NT2/D1 (cell line): ENCODE data around the gene RTN4.

Experiments
- DNase-seq: peaks from one replicate; pipeline ENCODE4 v3.0.0-alpha.2; 2011; ENCODE audit warnings: low read depth, low spot score
- H3K27me3 ChIP-seq: 2 replicates; pipeline ENCODE4 v1.6.0; 2011; ENCODE audit warnings: mild to moderate bottlenecking; ENCODE audit not compliant: insufficient read length, insufficient read depth
- H3K36me3 ChIP-seq: 2 replicates; pipeline ENCODE4 v1.6.1; 2011; ENCODE audit warnings: mild to moderate bottlenecking, low read length, mixed read lengths; ENCODE audit not compliant: insufficient read depth, insufficient read length
- H3K4me1 ChIP-seq: 2 replicates; pipeline ENCODE4 v1.5.1; 2011; ENCODE audit not compliant: insufficient read depth, insufficient read length
- H3K4me3 ChIP-seq: 2 replicates; pipeline ENCODE4 v1.5.1; 2011; ENCODE audit warnings: low read depth; ENCODE audit not compliant: insufficient read length
- H3K9ac ChIP-seq: 2 replicates; pipeline ENCODE4 v1.6.0; 2011; ENCODE audit warnings: low read depth; ENCODE audit not compliant: insufficient read length
- H3K9me3 ChIP-seq: 2 replicates; pipeline ENCODE4 v1.5.1; 2011; ENCODE audit warnings: mild to moderate bottlenecking, low read length; ENCODE audit not compliant: insufficient read depth
- SUZ12 ChIP-seq: IDR thresholded peaks from 2 replicates; pipeline ENCODE4 v1.6.1; 2011; ENCODE audit not compliant: insufficient read length, insufficient read depth; ENCODE audit errors: extremely low read depth
- YY1 ChIP-seq: IDR thresholded peaks from 2 replicates; pipeline ENCODE4 v1.6.1; 2011; ENCODE audit not compliant: insufficient read length, insufficient read depth
- ZNF274 ChIP-seq: IDR thresholded peaks from 2 replicates; pipeline ENCODE4 v1.6.1; 2011; ENCODE audit warnings: mild to moderate bottlenecking, low read depth, low read length

Gene RTN4

DNA sequence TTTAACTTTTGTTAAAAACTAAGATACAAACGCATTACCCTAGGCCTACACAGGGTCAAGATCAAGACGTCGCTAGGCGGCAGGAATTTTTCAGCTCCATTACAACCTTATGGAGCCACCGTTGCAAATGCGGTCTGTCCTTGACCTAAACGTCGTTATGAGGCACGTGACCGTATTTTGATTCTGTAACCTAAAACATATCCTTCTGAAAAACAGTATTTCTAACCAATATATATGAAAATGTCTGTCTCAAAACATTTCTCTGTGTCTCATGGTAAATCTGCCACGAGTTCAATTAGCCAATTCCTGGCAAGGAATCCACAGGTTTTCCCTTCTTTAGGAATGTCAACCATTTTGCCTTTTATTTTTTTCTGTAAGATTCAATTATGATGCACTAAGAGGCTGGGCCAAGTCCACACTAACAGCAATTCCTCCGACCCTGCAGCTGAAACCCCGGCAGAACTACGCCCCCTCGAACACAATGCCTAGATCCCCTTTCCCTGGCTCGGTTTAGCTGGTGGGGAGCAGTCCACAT is 1.7 kb downstream of the RTN4 start:
- Histone ChIP-seq H3K9me3 (no peaks in the 10 kb centered on the region), H3K4me3 (peak overlapping the region; percentile 78), H3K36me3 (peaks cover 19% of the 10 kb centered on the region), H3K4me1 (no peaks in the 10 kb centered on the region), H3K9ac (peak overlapping the region; percentile 96), H3K27me3 (no peaks in the 10 kb centered on the region)
- no peak for DNase-seq
- TF ChIP-seq ZNF274 (no peak), SUZ12 (no peak)

DNA sequence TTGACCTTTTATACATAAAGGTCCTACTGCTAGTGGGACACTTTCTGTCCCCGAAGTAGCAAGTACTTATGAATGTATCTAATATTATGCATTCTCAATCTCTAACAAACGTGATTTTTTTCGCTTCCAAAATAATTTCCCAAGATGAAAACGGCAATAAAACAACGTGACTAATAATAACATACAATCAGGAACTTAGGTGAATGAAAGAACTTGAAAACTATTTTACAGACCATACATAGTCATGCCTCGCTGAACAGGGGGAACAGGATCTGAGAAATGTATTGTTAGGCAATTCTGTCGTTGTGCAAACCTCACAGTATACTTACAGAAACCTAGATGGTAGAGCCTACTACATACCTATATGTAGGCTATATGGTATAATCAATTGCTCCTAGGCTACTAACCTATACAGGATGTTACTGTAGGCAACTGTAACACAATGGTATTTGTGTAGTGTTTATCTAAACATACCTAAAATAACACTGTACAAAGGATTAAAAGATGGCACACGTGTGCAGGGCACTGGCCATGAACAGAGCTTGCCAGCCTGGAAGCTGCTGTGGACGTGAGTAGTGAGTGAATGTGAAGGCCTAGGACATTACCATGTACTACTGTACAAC is 2.5 kb downstream of the RTN4 start:
- Histone ChIP-seq H3K4me3 (peak overlapping the region; percentile 38), H3K9ac (peak overlapping the region; percentile 57), H3K4me1 (no peaks in the 10 kb centered on the region), H3K27me3 (no peaks in the 10 kb centered on the region), H3K9me3 (no peaks in the 10 kb centered on the region), H3K36me3 (peaks cover 19% of the 10 kb centered on the region)
- DNase-seq, result no peak
- TF ChIP-seq ZNF274 (no peak), SUZ12 (no peak), YY1 (no peak)

- H3K9ac ChIP-seq, result no peak overlapping the region
- H3K4me3 ChIP-seq, result no peak overlapping the region
- peaks cover 19% of the 10 kb centered on the region for H3K36me3 ChIP-seq
Measured at GRCh38 chr2:55045780-55046179, 4.5 kb downstream of the RTN4 start.

GRCh38 chr2:55043841-55044240 is 6.4 kb downstream of the RTN4 start:
- TF ChIP-seq YY1, result no peak
- no peaks in the 10 kb centered on the region for H3K27me3 ChIP-seq
- peaks cover 17% of the 10 kb centered on the region for H3K36me3 ChIP-seq
- DNase-seq, result no peak
- H3K9me3 ChIP-seq, result peaks cover 8% of the 10 kb centered on the region; the same call in 1 of the 2 replicates
- H3K4me3 ChIP-seq, result no peak overlapping the region
- H3K9ac ChIP-seq, result no peak overlapping the region
- no peaks in the 10 kb centered on the region for H3K4me1 ChIP-seq

More at GRCh38 chr2:55045780-55046179, 4.5 kb downstream of the RTN4 start:
- no peak for DNase-seq
- H3K9me3 ChIP-seq, result no peaks in the 10 kb centered on the region
- no peaks in the 10 kb centered on the region for H3K27me3 ChIP-seq
- H3K4me1 ChIP-seq, result no peaks in the 10 kb centered on the region
- TF ChIP-seq SUZ12 (no peak), ZNF274 (no peak), YY1 (no peak)

- no peak for TF ChIP-seq SUZ12
- no peak for TF ChIP-seq YY1
Measured at GRCh38 chr2:55038428-55038827, 11.8 kb downstream of the RTN4 start.

GRCh38 chr2:55035716-55036115 is 14.5 kb downstream of the RTN4 start:
- Histone ChIP-seq H3K4me1 (no peaks in the 10 kb centered on the region), H3K9ac (no peak overlapping the region), H3K27me3 (no peaks in the 10 kb centered on the region), H3K36me3 (peaks cover 7% of the 10 kb centered on the region), H3K4me3 (no peak overlapping the region), H3K9me3 (peaks cover 14% of the 10 kb centered on the region; the same call in 1 of the 2 replicates)
- no peak for DNase-seq
- no peak for TF ChIP-seq ZNF274
- TF ChIP-seq SUZ12, result no peak
- no peak for TF ChIP-seq YY1

More at GRCh38 chr2:55038428-55038827, 11.8 kb downstream of the RTN4 start:
- no peak overlapping the region for H3K9ac ChIP-seq
- peaks cover 14% of the 10 kb centered on the region; the same call in 1 of the 2 replicates for H3K9me3 ChIP-seq
- no peak for DNase-seq
- no peak overlapping the region for H3K4me3 ChIP-seq
- no peaks in the 10 kb centered on the region for H3K4me1 ChIP-seq
- H3K36me3 ChIP-seq, result peaks cover 7% of the 10 kb centered on the region
- H3K27me3 ChIP-seq, result no peaks in the 10 kb centered on the region

DNA sequence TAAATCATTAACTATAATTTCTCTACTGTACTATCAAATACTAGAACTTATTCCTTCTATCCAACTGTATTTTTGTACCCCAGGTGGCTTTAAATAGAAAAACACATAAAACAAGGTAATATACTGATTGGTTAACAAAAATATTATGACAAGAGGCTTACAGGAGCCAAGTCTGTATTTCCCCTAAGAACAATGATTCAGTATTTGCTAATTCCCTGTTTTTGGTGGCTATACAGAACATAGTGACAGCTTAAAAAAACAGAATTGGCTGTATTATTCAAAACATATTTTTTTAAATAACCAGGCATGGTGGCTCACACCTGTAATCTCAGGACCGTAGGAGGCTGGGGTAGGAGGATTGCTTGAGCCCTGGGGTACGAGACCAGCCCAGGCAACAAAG is 16.3 kb downstream of the RTN4 start:
- no peak overlapping the region for H3K4me3 ChIP-seq
- peaks cover 3% of the 10 kb centered on the region for H3K36me3 ChIP-seq
- no peaks in the 10 kb centered on the region for H3K4me1 ChIP-seq
- no peak for DNase-seq
- TF ChIP-seq ZNF274 (no peak), YY1 (no peak), SUZ12 (no peak)
- no peak overlapping the region for H3K9ac ChIP-seq
- peaks cover 7% of the 10 kb centered on the region; the same call in 1 of the 2 replicates for H3K9me3 ChIP-seq
- no peaks in the 10 kb centered on the region for H3K27me3 ChIP-seq

DNA sequence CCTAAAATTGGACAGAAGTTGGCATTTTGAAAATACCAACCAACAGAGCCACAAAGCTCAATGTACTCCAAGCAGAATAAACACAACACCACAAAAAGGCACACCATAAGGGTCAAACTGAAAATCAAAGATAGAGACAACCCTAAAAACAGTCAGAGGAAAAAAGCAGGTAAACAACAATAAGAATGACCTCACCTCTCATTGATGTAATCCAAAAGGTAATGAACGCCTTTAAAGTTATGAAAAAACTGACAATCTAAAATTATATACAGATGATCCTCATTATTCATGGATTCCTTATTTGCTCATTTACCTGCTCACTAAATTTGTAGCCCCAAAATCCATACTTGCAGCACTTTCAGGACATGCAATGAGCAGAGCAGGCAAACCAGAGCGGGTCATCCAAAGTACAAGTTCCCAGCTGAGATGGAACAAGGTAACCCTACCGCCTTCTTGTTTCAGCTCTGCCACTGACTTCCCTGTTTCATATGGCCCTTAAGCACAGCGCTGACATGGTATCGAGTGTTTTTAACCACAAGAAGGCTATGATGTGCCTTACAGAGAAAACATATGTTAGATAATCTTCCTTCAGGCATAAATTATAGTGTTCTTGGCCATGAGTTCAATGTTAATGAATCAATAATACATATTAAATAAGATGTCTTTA is 17.0 kb downstream of the RTN4 start:
- peaks cover 3% of the 10 kb centered on the region for H3K36me3 ChIP-seq
- no peak for DNase-seq

More for the DNA sequence above, 17.0 kb downstream of the RTN4 start:
- H3K27me3 ChIP-seq, result no peaks in the 10 kb centered on the region
- H3K4me3 ChIP-seq, result no peak overlapping the region
- TF ChIP-seq SUZ12 (no peak), ZNF274 (no peak), YY1 (no peak)
- no peak overlapping the region for H3K9ac ChIP-seq
- peaks cover under 1% of the 10 kb centered on the region; the same call in 1 of the 2 replicates for H3K9me3 ChIP-seq
- no peaks in the 10 kb centered on the region for H3K4me1 ChIP-seq
